SU-DHL-6 (cell line): ENCODE results near the gene CEACAM18.

Experiments
- EZH2phosphoT487 ChIP-seq: fragments of 200-600 bp; sonication (generic), shearing (Covaris generic); conservative IDR thresholded peaks from 2 replicates; pipeline ENCODE4 v1.6.1; 2018; ENCODE audit warnings: mild to moderate bottlenecking, antibody characterized with exemption, low read length, moderate library complexity, mixed read lengths
- TF ChIP-seq, protein P1 (sequence below): fragments of 200-600 bp; sonication (generic); IDR thresholded peaks from one replicate; pipeline ENCODE4 v1.5.1; 2017; ENCODE audit warnings: antibody characterized with exemption, mild to moderate bottlenecking, low read length, moderate library complexity; ENCODE audit not compliant: insufficient read depth, poor library complexity, severe bottlenecking

DNA sequence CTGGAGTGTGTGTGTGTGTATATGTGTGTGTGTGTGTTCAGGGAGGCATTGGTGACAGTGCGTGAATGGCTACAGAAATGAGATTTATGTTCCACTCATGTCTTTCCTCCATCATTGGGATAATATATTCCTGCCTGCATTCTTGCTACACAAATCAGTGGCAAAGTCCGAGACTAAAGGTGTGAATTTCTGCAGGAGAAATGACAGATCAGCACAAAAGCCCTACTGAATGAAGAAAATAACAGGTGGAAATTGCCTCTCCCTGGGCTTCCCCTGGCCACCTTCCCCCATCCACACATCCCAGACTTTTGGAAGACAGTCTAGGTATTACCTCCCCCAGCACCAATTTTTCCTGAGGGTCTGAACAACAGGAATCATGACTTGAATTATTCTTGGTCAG, 43.0 kb downstream of the CEACAM18 start:
- TF ChIP-seq, protein P1, sequence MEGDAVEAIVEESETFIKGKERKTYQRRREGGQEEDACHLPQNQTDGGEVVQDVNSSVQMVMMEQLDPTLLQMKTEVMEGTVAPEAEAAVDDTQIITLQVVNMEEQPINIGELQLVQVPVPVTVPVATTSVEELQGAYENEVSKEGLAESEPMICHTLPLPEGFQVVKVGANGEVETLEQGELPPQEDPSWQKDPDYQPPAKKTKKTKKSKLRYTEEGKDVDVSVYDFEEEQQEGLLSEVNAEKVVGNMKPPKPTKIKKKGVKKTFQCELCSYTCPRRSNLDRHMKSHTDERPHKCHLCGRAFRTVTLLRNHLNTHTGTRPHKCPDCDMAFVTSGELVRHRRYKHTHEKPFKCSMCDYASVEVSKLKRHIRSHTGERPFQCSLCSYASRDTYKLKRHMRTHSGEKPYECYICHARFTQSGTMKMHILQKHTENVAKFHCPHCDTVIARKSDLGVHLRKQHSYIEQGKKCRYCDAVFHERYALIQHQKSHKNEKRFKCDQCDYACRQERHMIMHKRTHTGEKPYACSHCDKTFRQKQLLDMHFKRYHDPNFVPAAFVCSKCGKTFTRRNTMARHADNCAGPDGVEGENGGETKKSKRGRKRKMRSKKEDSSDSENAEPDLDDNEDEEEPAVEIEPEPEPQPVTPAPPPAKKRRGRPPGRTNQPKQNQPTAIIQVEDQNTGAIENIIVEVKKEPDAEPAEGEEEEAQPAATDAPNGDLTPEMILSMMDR = no peak
- TF ChIP-seq EZH2phosphoT487 = no peak
